ENCODE data around the gene PDIA5. TPM values are rescaled to one million over a fixed set of nuclear protein-coding genes. Genes with fewer than 3 reads are reported as not detected.

Gene PDIA5
- total RNA-seq, 1 experiment from 2014 or later: 50.8 TPM

DNA sequence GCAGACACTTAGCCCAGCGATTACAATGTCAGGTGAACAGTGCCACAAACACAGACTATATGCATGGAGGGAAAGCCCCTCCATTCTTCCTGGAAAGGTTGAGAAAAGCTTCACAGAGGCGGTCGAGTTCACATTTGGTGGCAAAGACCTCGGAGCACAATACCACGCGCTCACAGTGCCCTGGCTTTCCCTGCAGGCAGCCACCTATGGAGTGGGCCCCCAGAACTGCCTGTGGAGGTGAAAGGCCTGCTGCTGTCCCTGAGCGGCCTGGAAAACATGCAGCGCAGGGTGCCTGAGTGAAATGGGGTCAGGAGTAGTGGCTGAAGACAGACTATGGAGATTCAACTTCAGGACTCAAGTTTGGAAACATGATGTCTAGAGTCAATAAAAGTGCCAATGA lies 26.9 kb downstream of the PDIA5 start:
- CTCF ChIA-PET: no interaction called here

DNA sequence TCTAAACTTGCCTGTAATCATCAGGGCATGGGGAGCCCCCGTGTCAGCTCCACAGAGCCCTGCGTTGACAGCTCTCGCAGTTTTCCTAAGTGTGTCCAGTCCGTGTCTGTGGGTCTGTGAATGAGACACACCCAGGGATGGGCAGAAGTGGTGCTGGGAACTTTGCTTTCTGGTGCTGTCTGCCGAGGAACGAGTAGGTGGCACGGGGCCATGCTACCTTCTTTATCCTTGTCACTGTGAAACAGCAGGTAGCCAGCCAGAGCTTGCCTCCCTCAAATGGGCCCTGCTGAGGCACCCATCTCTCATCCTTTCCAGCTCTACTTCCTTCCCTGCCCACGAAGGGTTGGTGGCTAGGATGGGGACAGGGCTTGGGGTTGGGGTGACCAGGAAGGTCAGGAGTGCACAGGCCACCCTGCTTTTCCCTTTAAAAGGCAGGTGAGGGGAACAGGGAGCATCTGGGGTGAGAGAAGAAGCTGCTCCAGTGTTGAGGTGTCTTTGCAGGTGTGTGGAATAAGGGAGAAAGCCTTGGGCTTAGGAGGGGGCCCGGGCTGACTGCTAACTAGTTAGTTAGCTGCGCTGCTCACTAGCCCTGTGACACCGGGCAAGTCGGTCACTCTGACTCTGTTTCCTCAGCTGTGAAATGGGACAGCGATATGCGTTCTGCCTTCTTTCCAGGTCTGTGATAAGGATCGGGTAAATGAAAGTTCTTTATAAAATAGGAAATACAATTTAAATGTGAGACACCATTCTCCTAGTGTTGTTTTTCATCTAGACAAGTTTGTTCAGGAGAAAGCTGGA lies 27.9 kb downstream of the PDIA5 start:
- H3K4me3 ChIP-seq (replicated peaks in 1 of 2; ENCODE audit: low read depth in 1 of 2, low read length in 2 of 2): no peak overlapping the region
- H2AFZ ChIP-seq (ENCODE audit: low read depth, low read length, poor library complexity, severe bottlenecking): no peak overlapping the region
- H3K79me2 ChIP-seq (ENCODE audit: insufficient read depth, low read length): peaks cover 68% of the 10 kb centered on the region; the same call in 1 of the 2 replicates
- H3K9me2 ChIP-seq (ENCODE audit: insufficient read depth): no peaks in the 10 kb centered on the region
- ChIA-PET CTCF (no interaction called here), RAD21 (ENCODE audit: low non-redundant PET in 1 of 2, low total read pairs in 2 of 2, uncharacterized antibody in 2 of 2, unreplicated experiment in 2 of 2) (no interaction called here), POLR2A (no interaction called here)
- peaks cover 11 to 47% of the 10 kb centered on the region in 2 experiments for H3K36me3 ChIP-seq (ENCODE audit: control insufficient read depth in 1 of 2, insufficient read depth in 2 of 2, low read length in 2 of 2)
- H3K27ac ChIP-seq (ENCODE audit: low read depth, low read length): no peak overlapping the region
- no peaks in the 10 kb centered on the region for H3K9me3 ChIP-seq (ENCODE audit: control insufficient read depth in 1 of 2, insufficient read depth in 1 of 2, low read depth in 1 of 2, low read length in 2 of 2)
- H4K20me1 ChIP-seq (ENCODE audit: insufficient read depth): 0 out of 2 replicates have a peak, but pooled peaks cover 3% of the 10 kb centered on the region
- ATAC-seq: no peak
- no TSS peak for BruUV-seq (replicated peaks)
- H3K27me3 ChIP-seq (ENCODE audit: insufficient read depth, low read length): no peaks in the 10 kb centered on the region
- DNase-seq (ENCODE audit: low read depth, low spot score): no peak
- H3K9ac ChIP-seq (ENCODE audit: low read length): no peak overlapping the region
- no peak overlapping the region for H3K4me2 ChIP-seq (ENCODE audit: low read length)
- intact Hi-C loops (cut with micrococcal nuclease): no loop called here
- H3K4me1 ChIP-seq (ENCODE audit: control insufficient read depth in 1 of 2, insufficient read depth in 2 of 2, low read length in 2 of 2): peaks cover 0 to 11% of the 10 kb centered on the region in 2 experiments; a peak in 1 of 4 replicates
- TF ChIP-seq, protein P1, sequence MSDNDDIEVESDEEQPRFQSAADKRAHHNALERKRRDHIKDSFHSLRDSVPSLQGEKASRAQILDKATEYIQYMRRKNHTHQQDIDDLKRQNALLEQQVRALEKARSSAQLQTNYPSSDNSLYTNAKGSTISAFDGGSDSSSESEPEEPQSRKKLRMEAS (IDR thresholded peaks at IDR 0.05): no peak
- TF ChIP-seq POLR2A (IDR thresholded peaks at IDR 0.05; ENCODE audit: borderline replicate concordance, extremely low read depth, insufficient read depth, insufficient read length) (no peak), CBX3 (IDR thresholded peaks at IDR 0.05; ENCODE audit: low read depth) (no peak), SIN3A (IDR thresholded peaks at IDR 0.05; ENCODE audit: low read depth) (no peak), CEBPB (IDR thresholded peaks at IDR 0.05; ENCODE audit: low read depth) (no peak), EGR1 (IDR thresholded peaks at IDR 0.05; ENCODE audit: low read depth) (no peak), TCF7L2 (IDR thresholded peaks at IDR 0.05; ENCODE audit: borderline replicate concordance, extremely low read depth, insufficient read depth, insufficient read length) (no peak), ZFX (IDR thresholded peaks at IDR 0.05) (no peak), EZH2phosphoT487 (IDR thresholded peaks at IDR 0.05; ENCODE audit: borderline replicate concordance) (no peak), FOSL1 (IDR thresholded peaks at IDR 0.05; ENCODE audit: low read depth) (no peak), JUND (IDR thresholded peaks at IDR 0.05) (no peak), SRF (IDR thresholded peaks at IDR 0.05; ENCODE audit: low read depth) (no peak), YY1 (IDR thresholded peaks at IDR 0.05; ENCODE audit: extremely low read depth, insufficient replicate concordance, low read depth, low read length) (no peak), EZH2 (IDR thresholded peaks at IDR 0.05) (no peak)
- TF ChIP-seq, protein P2, sequence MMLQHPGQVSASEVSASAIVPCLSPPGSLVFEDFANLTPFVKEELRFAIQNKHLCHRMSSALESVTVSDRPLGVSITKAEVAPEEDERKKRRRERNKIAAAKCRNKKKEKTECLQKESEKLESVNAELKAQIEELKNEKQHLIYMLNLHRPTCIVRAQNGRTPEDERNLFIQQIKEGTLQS (IDR thresholded peaks at IDR 0.05): no peak
- TF ChIP-seq, protein P3, sequence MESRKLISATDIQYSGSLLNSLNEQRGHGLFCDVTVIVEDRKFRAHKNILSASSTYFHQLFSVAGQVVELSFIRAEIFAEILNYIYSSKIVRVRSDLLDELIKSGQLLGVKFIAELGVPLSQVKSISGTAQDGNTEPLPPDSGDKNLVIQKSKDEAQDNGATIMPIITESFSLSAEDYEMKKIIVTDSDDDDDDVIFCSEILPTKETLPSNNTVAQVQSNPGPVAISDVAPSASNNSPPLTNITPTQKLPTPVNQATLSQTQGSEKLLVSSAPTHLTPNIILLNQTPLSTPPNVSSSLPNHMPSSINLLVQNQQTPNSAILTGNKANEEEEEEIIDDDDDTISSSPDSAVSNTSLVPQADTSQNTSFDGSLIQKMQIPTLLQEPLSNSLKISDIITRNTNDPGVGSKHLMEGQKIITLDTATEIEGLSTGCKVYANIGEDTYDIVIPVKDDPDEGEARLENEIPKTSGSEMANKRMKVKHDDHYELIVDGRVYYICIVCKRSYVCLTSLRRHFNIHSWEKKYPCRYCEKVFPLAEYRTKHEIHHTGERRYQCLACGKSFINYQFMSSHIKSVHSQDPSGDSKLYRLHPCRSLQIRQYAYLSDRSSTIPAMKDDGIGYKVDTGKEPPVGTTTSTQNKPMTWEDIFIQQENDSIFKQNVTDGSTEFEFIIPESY (IDR thresholded peaks at IDR 0.05; ENCODE audit: extremely low read depth, insufficient replicate concordance, low read length): no peak

More for the DNA sequence above, 26.9 kb downstream of the PDIA5 start:
- Histone ChIP-seq H3K4me1 (ENCODE audit: control insufficient read depth in 1 of 2, insufficient read depth in 2 of 2, low read length in 2 of 2) (peaks cover 0 to 6% of the 10 kb centered on the region in 2 experiments; a peak in 1 of 4 replicates), H3K36me3 (ENCODE audit: control insufficient read depth in 1 of 2, insufficient read depth in 2 of 2, low read length in 2 of 2) (peaks cover 11 to 41% of the 10 kb centered on the region in 2 experiments; a peak in 3 of 4 replicates), H3K4me2 (ENCODE audit: low read length) (no peak overlapping the region), H3K4me3 (replicated peaks in 1 of 2; ENCODE audit: low read depth in 1 of 2, low read length in 2 of 2) (no peak overlapping the region), H3K27ac (ENCODE audit: low read depth, low read length) (no peak overlapping the region), H3K9me2 (ENCODE audit: insufficient read depth) (no peaks in the 10 kb centered on the region), H3K27me3 (ENCODE audit: insufficient read depth, low read length) (no peaks in the 10 kb centered on the region), H3K9ac (ENCODE audit: low read length) (no peak overlapping the region), H3K79me2 (ENCODE audit: insufficient read depth, low read length) (peaks cover 71% of the 10 kb centered on the region), H2AFZ (ENCODE audit: low read depth, low read length, poor library complexity, severe bottlenecking) (no peak overlapping the region), H4K20me1 (ENCODE audit: insufficient read depth) (0 out of 2 replicates have a peak, but pooled peaks cover 3% of the 10 kb centered on the region), H3K9me3 (ENCODE audit: control insufficient read depth in 1 of 2, insufficient read depth in 1 of 2, low read depth in 1 of 2, low read length in 2 of 2) (no peaks in the 10 kb centered on the region)
- RAD21 ChIA-PET (ENCODE audit: low non-redundant PET in 1 of 2, low total read pairs in 2 of 2, uncharacterized antibody in 2 of 2, unreplicated experiment in 2 of 2): no interaction called here
- no peak for ATAC-seq
- no peak for DNase-seq (ENCODE audit: low read depth, low spot score)
- intact Hi-C loops (cut with micrococcal nuclease): no loop called here
- TF ChIP-seq FOSL1 (IDR thresholded peaks at IDR 0.05; ENCODE audit: low read depth) (no peak), ZFX (IDR thresholded peaks at IDR 0.05) (no peak), SIN3A (IDR thresholded peaks at IDR 0.05; ENCODE audit: low read depth) (no peak), EZH2phosphoT487 (IDR thresholded peaks at IDR 0.05; ENCODE audit: borderline replicate concordance) (no peak), SRF (IDR thresholded peaks at IDR 0.05; ENCODE audit: low read depth) (no peak), CBX3 (IDR thresholded peaks at IDR 0.05; ENCODE audit: low read depth) (no peak), EZH2 (IDR thresholded peaks at IDR 0.05) (no peak), YY1 (IDR thresholded peaks at IDR 0.05; ENCODE audit: extremely low read depth, insufficient replicate concordance, low read depth, low read length) (no peak)
- POLR2A ChIA-PET: no interaction called here
- BruUV-seq (replicated peaks): no TSS peak

All from HCT116 (cell line).